D721Med (cell line): Measurements from ENCODE around the gene AOAH.

Experiments used
- DNase-seq: peaks from one replicate; pipeline ENCODE4 v3.0.0; 2011; ENCODE audit warnings: low spot score; ENCODE audit not compliant: insufficient read length
- FAIRE-seq: peaks from 2 replicates; lab custom pipeline; 2011; peaks lifted over from hg19 to GRCh38; lab: Jason Lieb, UNC
- CTCF ChIP-seq: IDR thresholded peaks from 2 replicates; pipeline ENCODE4 v1.5.1; 2012; ENCODE audit warnings: mild to moderate bottlenecking, control low read depth; ENCODE audit not compliant: insufficient read depth; ENCODE audit errors: missing control alignments

The AOAH gene

GRCh38 chr7:36668080-36668479 lies 56.2 kb downstream of the AOAH start:
- FAIRE-seq (no peak), DNase-seq (no peak)
- no peak for TF ChIP-seq CTCF

GRCh38 chr7:36667007-36667745 lies 57.1 kb downstream of the AOAH start:
- no peak for TF ChIP-seq CTCF
- DNase-seq (no peak), FAIRE-seq (no peak)

GRCh38 chr7:36663481-36663880 lies 60.8 kb downstream of the AOAH start:
- DNase-seq (no peak), FAIRE-seq (no peak)
- TF ChIP-seq CTCF = no peak

- DNase-seq = no peak
Measured at GRCh38 chr7:36661135-36661840, 63.0 kb downstream of the AOAH start.

GRCh38 chr7:36659638-36660341 lies 64.5 kb downstream of the AOAH start:
- DNase-seq (no peak), FAIRE-seq (no peak)
- TF ChIP-seq CTCF = no peak

More at GRCh38 chr7:36661135-36661840, 63.0 kb downstream of the AOAH start:
- no peak for TF ChIP-seq CTCF
- no peak for FAIRE-seq

GRCh38 chr7:36659172-36659516 lies 65.2 kb downstream of the AOAH start:
- TF ChIP-seq CTCF = no peak
- no peak for FAIRE-seq
- no peak for DNase-seq
